Epithelial cell of prostate (primary cell): ENCODE data around the gene LY9.
A peak's percentile ranks its signal among the peaks of the same experiment; 100 is the strongest.

Experiments
- DNase-seq: peaks from one replicate; pipeline ENCODE4 v3.0.0-alpha.2; 2011; ENCODE audit warnings: low read depth, low spot score
- H3K27ac ChIP-seq: fragments of 450-650 bp; 2 replicates; pipeline ENCODE4 v1.5.1; 2017; ENCODE audit warnings: mild to moderate bottlenecking

Gene LY9, protein sequence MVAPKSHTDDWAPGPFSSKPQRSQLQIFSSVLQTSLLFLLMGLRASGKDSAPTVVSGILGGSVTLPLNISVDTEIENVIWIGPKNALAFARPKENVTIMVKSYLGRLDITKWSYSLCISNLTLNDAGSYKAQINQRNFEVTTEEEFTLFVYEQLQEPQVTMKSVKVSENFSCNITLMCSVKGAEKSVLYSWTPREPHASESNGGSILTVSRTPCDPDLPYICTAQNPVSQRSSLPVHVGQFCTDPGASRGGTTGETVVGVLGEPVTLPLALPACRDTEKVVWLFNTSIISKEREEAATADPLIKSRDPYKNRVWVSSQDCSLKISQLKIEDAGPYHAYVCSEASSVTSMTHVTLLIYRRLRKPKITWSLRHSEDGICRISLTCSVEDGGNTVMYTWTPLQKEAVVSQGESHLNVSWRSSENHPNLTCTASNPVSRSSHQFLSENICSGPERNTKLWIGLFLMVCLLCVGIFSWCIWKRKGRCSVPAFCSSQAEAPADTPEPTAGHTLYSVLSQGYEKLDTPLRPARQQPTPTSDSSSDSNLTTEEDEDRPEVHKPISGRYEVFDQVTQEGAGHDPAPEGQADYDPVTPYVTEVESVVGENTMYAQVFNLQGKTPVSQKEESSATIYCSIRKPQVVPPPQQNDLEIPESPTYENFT

GRCh38 chr1:160795951-160796383, at the start of gene LY9:
TSS of gene LY9 (plus strand) at chr1:160796174. CDS start at chr1:160796188, 14 bp downstream.
- no peak within 1 kb of the TSS for H3K27ac ChIP-seq
- DNase-seq = no peak

DNA sequence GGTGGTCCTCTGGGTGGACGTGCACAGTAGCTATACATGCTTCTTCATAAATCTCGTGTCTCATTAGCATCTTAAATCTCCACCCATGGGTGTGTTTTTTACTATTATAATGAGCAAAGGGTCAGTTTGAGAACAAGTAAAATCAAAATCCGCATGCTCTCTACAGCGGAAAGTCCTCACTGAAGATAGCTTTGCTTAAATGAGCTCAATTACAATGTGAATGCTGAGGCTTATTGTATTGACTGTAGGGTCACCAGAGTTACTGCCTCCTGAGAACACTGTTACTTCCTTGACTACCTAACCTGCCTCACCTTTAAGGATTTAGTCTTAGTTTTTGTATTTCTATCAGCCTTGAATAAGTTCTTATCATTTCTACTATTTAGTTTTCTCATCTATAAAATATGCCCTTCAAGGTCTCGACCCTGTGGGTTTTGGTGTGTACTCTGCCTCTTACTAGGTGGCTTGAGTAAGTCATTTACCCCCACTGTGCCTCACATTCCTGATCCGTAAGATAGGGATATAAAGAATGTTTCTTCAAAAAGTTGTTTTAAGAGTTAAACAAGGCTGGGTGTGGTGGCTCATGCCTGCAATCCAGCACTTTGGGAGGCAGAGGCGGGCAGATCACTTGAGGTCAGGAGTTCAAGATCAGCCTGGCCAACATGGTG, 49.0 kb upstream of the LY9 start:
- H3K27ac ChIP-seq = peak overlapping the region; percentile 72

DNA sequence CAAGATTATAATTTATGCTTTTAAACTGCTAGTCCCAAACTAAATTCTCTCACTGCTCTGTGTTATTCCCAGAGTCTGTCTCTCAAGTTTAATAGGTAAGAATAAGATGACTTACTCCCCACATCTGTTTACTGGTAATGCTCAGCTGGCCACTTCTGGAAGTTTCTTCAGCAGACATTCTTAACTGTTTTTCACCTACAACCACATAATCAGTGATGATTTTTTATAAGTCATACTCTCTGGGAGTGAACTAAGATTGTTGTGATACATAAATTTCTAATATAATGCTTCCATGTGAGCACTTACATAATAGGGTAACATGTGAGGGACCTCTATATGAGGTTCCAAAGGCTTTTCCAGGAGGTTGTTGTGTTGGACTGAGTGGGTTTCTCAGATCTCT, 48.3 kb upstream of the LY9 start:
- peak overlapping the region; percentile 72 for H3K27ac ChIP-seq
- DNase-seq = no peak

More for the DNA sequence above, 49.0 kb upstream of the LY9 start:
- no peak for DNase-seq

- DNase-seq = peak; percentile 54
- peak overlapping the region; percentile 72 for H3K27ac ChIP-seq
Observed at GRCh38 chr1:160748181-160748877, 47.6 kb upstream of the LY9 start.

- H3K27ac ChIP-seq = peak overlapping the region; percentile 72
Observed at GRCh38 chr1:160748878-160749269, 47.1 kb upstream of the LY9 start.

DNA sequence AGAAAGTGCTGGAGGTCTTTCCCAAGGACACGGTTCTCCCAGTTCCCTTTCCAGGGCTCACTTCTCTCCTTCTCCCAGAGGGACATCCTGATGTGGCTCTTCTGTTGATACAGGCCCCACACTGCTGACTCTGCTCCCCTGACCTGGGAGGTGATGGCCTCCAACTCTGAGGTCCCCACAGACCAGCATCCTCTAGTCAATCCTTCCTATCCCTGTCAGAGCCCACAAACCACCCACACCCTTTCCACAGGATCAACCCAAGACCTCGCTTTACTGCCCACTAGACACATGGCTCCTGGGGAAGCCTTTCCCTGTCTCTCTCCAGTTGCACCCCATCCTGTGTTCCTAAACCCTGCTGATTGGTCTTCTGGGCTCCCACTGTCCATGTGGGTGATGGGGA, 45.4 kb upstream of the LY9 start:
- no peak overlapping the region for H3K27ac ChIP-seq
- no peak for DNase-seq

More at GRCh38 chr1:160748878-160749269, 47.1 kb upstream of the LY9 start:
- DNase-seq = peak; percentile 61

DNA sequence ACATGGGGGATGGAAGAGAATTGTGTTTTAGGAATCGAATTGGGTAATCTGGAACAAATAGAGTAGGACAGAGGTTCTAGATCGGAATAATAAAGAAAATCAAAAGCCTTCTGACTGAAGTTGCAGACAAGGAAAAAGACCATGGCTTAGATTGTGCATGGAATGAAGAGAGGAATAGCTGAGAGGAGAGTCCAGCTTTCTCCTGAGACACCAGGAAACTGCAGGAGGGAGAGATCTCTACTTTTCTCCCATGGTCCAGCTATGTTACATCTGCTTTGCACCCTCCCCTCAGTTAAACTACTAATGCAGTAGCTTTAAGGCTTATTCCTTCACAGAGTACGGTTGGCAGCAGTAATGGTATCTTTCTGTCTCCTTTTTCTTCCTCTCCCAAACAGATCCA, 43.6 kb upstream of the LY9 start:
- H3K27ac ChIP-seq = no peak overlapping the region
- DNase-seq = no peak

DNA sequence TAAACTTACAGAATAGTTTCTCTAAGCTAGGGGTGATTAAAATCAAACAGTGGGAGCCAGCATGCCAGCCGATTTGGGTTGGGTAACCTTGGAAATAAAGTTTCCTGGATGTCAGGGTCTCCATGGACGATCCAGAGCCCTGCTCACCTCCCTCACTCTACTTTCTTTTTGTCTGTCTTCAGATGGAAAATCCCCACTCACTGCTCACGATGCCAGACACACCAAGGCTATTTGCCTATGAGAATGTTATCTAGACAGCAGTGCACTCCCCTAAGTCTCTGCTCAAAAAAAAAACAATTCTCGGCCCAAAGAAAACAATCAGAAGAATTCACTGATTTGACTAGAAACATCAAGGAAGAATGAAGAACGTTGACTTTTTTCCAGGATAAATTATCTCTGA, 43.0 kb upstream of the LY9 start:
- H3K27ac ChIP-seq = no peak overlapping the region
- no peak for DNase-seq

GRCh38 chr1:160753594-160753993, 42.4 kb upstream of the LY9 start:
- DNase-seq = no peak
- no peak overlapping the region for H3K27ac ChIP-seq

GRCh38 chr1:160755461-160755860, 40.5 kb upstream of the LY9 start:
- H3K27ac ChIP-seq = no peak overlapping the region
- no peak for DNase-seq

DNA sequence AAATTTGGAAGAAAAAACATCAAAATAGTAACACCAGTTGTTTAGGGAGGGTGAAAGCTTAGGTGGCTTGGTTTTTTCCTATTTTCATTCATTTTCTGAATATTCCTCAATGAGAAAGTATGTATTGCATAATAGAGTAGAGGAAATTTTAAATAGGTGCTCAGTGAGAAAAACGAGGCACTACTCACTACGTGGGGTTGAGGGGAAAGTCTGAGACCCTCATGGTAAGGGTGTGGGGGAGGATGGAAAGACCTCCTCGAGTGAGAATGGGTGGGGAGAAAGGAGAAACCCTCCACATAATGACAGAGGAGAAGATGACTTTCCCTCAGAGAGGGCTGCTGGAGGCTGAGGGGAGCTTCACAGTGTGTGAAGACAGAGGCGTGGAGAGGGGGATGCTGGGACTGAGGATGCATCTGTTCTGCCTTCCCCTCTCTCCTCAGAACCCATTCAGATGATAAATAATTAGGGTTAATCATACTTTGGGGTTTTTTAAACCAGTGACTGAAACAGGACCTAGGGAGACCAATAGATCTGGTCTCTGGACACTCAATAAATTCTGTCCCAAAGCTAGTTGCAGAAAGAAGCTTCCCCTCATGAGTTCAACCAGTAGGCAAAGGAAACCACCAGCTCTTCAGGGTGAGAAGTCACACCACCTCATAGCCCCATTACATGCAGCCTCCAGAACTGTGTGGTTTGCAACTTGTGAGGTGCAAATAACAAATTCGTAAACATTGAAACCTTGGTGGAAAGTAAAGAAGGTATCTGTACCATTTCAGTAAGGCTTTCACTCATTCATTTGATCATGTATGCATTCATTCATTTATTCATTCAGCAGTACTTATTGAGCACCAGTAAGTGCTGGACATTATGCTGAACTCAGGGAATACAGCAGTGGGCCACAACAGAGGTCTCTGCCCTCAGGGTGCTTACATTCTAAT, 39.8 kb upstream of the LY9 start:
- DNase-seq = no peak
- H3K27ac ChIP-seq = no peak overlapping the region

DNA sequence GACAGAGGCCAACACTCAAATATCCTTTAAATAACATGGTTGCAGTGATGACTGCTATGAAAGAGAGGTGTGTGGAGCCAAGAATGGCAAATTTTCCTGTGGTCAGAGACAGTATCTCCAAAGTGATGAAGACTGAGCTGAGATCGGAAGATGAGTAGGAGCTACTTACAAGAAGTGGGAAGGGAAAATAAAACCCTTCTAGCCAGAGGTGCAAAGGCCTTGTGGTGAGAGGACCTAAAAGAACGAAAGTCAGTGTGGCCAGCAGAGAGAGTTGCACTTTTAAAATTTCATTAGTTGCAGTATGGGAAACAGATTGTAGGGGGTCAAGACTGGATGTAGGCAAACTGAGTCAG, 39.1 kb upstream of the LY9 start:
- no peak for DNase-seq
- H3K27ac ChIP-seq = no peak overlapping the region

DNA sequence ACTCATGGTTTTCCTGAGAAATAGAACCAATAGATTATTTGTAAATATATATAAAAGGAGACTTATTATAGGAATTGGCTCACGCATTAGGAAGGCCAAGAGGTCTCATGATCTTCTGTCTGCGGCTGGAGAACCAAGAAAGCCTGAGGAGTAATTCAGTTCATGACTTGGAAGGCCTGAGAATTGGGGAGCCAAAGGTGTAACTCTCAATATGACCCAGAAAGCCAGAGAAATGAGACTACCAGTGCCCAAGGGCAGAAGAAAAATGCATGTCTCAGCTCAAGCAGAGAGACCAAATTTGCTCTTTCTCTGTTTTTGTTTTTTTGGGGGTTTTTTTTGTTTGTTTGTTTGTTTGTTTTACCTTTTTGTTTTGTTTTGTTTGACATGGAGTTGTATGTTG, 37.5 kb upstream of the LY9 start:
- H3K27ac ChIP-seq = no peak overlapping the region

DNA sequence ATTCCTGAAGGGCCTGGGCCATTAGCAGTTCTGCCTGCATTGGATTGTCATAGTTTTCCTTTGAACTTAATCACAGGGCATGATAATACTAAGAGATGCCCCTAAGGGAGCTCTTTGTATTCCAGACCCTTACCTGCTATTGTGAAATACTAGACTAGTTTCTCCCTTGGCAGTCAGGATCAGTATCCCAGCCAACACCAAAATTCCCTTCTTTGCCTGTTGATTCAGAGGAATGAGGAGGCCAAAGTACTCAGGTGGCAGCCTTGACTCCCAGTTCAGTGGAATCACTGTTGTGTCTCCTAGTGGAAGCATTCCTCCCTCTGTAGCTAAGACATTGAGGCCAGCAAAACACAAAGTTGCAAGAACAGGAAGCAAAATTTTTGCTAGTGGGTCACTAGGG, 36.2 kb upstream of the LY9 start:
- no peak for DNase-seq
- H3K27ac ChIP-seq = no peak overlapping the region

More for the DNA sequence above, 37.5 kb upstream of the LY9 start:
- DNase-seq = no peak

GRCh38 chr1:160761046-160761445, 34.9 kb upstream of the LY9 start:
- DNase-seq = no peak
- H3K27ac ChIP-seq = no peak overlapping the region

- no peak for DNase-seq
Observed at GRCh38 chr1:160761886-160762285, 34.1 kb upstream of the LY9 start.

DNA sequence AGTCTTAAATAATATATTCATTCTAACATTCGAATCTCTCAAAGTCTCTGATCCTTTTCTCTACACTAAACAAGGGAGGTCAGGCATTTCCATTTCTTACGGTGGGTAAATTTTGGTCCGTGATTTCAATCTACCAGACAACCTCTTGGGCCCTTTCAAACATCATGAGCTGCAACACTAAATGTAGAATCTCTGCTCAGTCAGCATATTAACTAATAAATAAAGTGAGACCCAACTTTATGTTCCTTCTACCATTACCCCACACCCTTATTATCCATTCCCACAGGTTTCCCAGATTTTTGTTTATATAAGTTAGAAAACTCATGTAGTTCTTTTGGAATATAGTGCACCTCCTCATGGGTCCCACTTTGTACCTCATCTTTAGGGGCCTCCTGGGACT, 32.0 kb upstream of the LY9 start:
- DNase-seq = no peak
- H3K27ac ChIP-seq = no peak overlapping the region

More at GRCh38 chr1:160761886-160762285, 34.1 kb upstream of the LY9 start:
- H3K27ac ChIP-seq = no peak overlapping the region

DNA sequence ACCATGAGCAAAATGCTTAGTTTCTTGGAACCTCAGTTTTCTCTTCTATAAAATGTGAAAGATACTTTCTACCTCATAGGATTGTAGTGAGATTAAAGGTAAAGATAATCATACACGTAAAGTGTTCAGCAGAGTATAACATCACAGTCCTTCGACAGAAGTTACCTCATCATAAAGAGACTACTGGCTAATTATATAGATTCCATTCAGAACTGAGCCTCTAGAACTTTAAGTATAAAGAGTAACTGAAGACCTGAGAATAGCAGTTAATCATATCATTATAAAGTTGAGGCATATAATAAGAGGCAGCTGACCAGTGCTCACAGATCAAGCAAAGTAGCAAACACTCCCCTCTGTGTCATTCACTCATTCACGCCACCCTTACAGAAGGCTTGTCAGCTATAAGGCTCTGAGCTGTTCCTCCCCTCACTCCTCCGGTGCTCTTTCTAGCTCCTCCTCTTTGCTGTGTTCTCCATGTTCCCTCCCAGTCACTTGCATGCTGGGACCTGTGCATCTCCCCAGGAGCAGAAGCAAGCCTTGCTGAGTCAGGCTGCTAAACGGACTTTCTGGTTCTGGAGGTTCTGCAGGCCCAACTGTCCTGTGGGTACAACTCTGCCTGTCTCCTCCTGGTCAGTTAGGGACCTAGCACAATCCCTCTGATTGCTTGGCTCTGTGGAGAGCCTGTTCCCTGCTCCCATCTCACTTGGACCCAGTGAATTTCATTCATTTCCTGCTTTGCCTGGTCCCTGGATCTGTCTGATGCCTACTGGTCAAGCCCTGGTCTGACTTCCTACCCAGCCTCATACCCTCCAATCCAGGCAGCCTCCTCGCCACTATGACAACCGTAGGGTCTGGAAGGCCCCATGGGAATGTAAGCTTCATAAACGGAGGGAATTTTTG, 28.3 kb upstream of the LY9 start:
- peak; percentile 90 for DNase-seq
- H3K27ac ChIP-seq = peak overlapping the region; percentile 85

DNA sequence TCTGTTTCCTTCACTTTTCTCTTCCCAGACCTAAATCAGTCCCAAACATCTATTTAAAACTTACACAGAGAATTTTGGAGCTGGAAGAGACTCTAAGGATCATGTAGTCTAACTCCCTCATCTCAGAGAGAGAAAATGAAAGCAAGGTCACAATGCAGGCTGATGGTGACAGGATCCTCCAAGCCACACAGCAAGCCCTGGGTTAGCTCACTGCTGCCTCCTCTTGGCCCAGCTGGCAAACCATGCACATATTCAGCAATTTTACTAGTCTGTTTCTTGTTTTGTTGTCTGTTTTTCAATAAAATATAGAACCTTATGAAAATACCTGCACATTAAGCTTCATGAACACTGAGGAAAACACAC, 27.7 kb upstream of the LY9 start:
- peak overlapping the region; percentile 85 for H3K27ac ChIP-seq
- no peak for DNase-seq
